Liver (tissue), 9 donors: ENCODE data around the gene DUSP7. TPM values are rescaled to one million over a fixed set of nuclear protein-coding genes. Genes with fewer than 3 reads are reported as not detected.

Source experiments
- DNase-seq: peaks from one replicate; pipeline ENCODE4 v3.0.0-alpha.2; 2017; ENCODE audit warnings: low spot score
- H3K27ac ChIP-seq, 2 donors: one replicate each; pipeline ENCODE4 v1.7.0; 2013; ENCODE audit warnings: inconsistent platforms in 2 of 2, low read length in 2 of 2, control low read depth in 1 of 2, low read depth in 1 of 2, mild to moderate bottlenecking in 1 of 2
- H3K27me3 ChIP-seq, 4 donors: one replicate each; pipeline versions ENCODE4 v1.6.1 to v1.7.0; 2013; ENCODE audit warnings: low read length in 3 of 4, inconsistent platforms in 1 of 4, mild to moderate bottlenecking in 1 of 4, moderate library complexity in 1 of 4; ENCODE audit not compliant: control insufficient read depth in 4 of 4, insufficient read depth in 4 of 4
- H3K36me3 ChIP-seq, 4 donors: one replicate each; pipeline versions ENCODE4 v1.6.1 to v1.7.0; 2013; ENCODE audit warnings: low read length in 3 of 4, mild to moderate bottlenecking in 3 of 4, low read depth in 1 of 4, moderate library complexity in 1 of 4; ENCODE audit not compliant: control insufficient read depth in 4 of 4, insufficient read depth in 3 of 4
- H3K4me1 ChIP-seq, 4 donors: one replicate each; pipeline versions ENCODE4 v1.6.1 to v1.7.0; 2013; ENCODE audit warnings: low read length in 3 of 4, mild to moderate bottlenecking in 3 of 4, moderate library complexity in 1 of 4; ENCODE audit not compliant: control insufficient read depth in 4 of 4, insufficient read depth in 4 of 4
- H3K4me3 ChIP-seq, 3 donors: one replicate each; pipeline versions ENCODE4 v1.6.1 to v1.7.0; 2013; ENCODE audit warnings: low read length in 3 of 3, control low read depth in 1 of 3, low read depth in 1 of 3, mild to moderate bottlenecking in 1 of 3
- H3K9ac ChIP-seq, 2 donors: one replicate each; pipeline ENCODE4 v1.7.0; 2013; ENCODE audit warnings: low read length in 2 of 2, mild to moderate bottlenecking in 2 of 2, moderate library complexity in 2 of 2, control low read depth in 1 of 2, low read depth in 1 of 2
- H3K9me3 ChIP-seq, 4 donors: one replicate each; pipeline versions ENCODE4 v1.6.1 to v1.7.0; 2013; ENCODE audit warnings: low read length in 3 of 4; ENCODE audit not compliant: control insufficient read depth in 4 of 4
- ATF3 ChIP-seq: IDR thresholded peaks from 2 replicates; pipeline ENCODE4 v1.6.1; 2016; ENCODE audit warnings: antibody characterized with exemption
- CTCF ChIP-seq: fragments of 150-350 bp; IDR thresholded peaks from 2 replicates; pipeline ENCODE4 v1.5.1; 2017; ENCODE audit warnings: improper control_type of control experiment, low read depth, low read length; ENCODE audit not compliant: missing input control
- EGR1 ChIP-seq, 2 donors: IDR thresholded peaks; 2 replicates each; pipeline ENCODE4 v1.6.1; 2016 to 2018; ENCODE audit warnings: antibody characterized with exemption in 2 of 2, low read depth in 2 of 2
- FOXA1 ChIP-seq: IDR thresholded peaks from 2 replicates; pipeline ENCODE4 v1.6.1; 2016; ENCODE audit warnings: antibody characterized with exemption
- FOXA2 ChIP-seq: IDR thresholded peaks from 2 replicates; pipeline ENCODE4 v1.6.1; 2016; ENCODE audit warnings: antibody characterized with exemption
- GABPA ChIP-seq, 2 donors: IDR thresholded peaks in 1 of 2; conservative IDR thresholded peaks in 1 of 2; 2 replicates each; pipeline ENCODE4 v1.6.1; 2016; ENCODE audit warnings: antibody characterized with exemption in 2 of 2, mild to moderate bottlenecking in 1 of 2, moderate library complexity in 1 of 2
- HNF4A ChIP-seq, 2 donors: conservative IDR thresholded peaks; 2 replicates each; pipeline ENCODE4 v1.6.1; 2016; ENCODE audit warnings: antibody characterized with exemption in 2 of 2, mild to moderate bottlenecking in 2 of 2
- HNF4G ChIP-seq: IDR thresholded peaks from 2 replicates; pipeline ENCODE4 v1.6.1; 2016; ENCODE audit warnings: antibody characterized with exemption
- MAX ChIP-seq: IDR thresholded peaks from 2 replicates; pipeline ENCODE4 v1.6.1; 2016; ENCODE audit warnings: antibody characterized with exemption
- NR2F2 ChIP-seq: IDR thresholded peaks from 2 replicates; pipeline ENCODE4 v1.6.1; 2016; ENCODE audit warnings: antibody characterized with exemption
- RAD21 ChIP-seq, 2 donors: IDR thresholded peaks; 2 replicates each; pipeline ENCODE4 v1.6.1; 2016; ENCODE audit warnings: antibody characterized with exemption in 2 of 2, mild to moderate bottlenecking in 2 of 2
- REST ChIP-seq: IDR thresholded peaks from 2 replicates; pipeline ENCODE4 v1.6.1; 2016; ENCODE audit warnings: antibody characterized with exemption, mild to moderate bottlenecking
- RXRA ChIP-seq, 2 donors: IDR thresholded peaks; 2 replicates each; pipeline ENCODE4 v1.6.1; 2017 to 2018; ENCODE audit warnings: antibody characterized with exemption in 2 of 2, mild to moderate bottlenecking in 1 of 2
- SP1 ChIP-seq: IDR thresholded peaks from 2 replicates; pipeline ENCODE4 v1.6.1; 2018; ENCODE audit warnings: antibody characterized with exemption, mild to moderate bottlenecking
- TAF1 ChIP-seq: conservative IDR thresholded peaks from 2 replicates; pipeline ENCODE4 v1.6.1; 2016; ENCODE audit warnings: antibody characterized with exemption, mild to moderate bottlenecking
- YY1 ChIP-seq: IDR thresholded peaks from 2 replicates; pipeline ENCODE4 v1.6.1; 2016; ENCODE audit warnings: antibody characterized with exemption, mild to moderate bottlenecking
- ZBTB33 ChIP-seq: IDR thresholded peaks from 2 replicates; pipeline ENCODE4 v1.6.1; 2016; ENCODE audit warnings: antibody characterized with exemption
- WGBS: extraction: QIAGEN DNeasy Blood & Tissue Kit; methylation state at CpG from one replicate; pipeline ENCODE4 v1.1.7; 2013; 5-methylcytosine and 5-hydroxymethylcytosine counted together
- polyA plus RNA-seq, 2 donors: library from polyadenylated mRNA; stranded (reverse) in 1 of 2; unstranded in 1 of 2; fragments of 200-250 nt in 1 of 2; fragments of >200 nt in 1 of 2; fragmentation: Nextera tagmentation in 1 of 2; extraction: Ambion mirVana in 1 of 2; gene quantifications; one replicate each; pipeline versions ENCODE4 v1.2.1 to v1.2.3, GENCODE V29; 2013 to 2015
- total RNA-seq, 2 donors: library from RNA; depleted of rRNA; stranded (reverse); fragments of >200 nt; gene quantifications; one replicate each; pipeline ENCODE4 v1.2.3, GENCODE V29; 2014
- donor health status: healthy.
- donor health status: healthy.
- donor health status: healthy.
- donor health status: healthy.
- donor health status: healthy.

Gene DUSP7
- total and polyA plus RNA-seq, 4 donors = 1.5 to 5.0 (median 3.7) TPM

- Histone ChIP-seq H3K4me1 (peaks cover 4 to 10% (median 7%) of the 10 kb centered on the region in 4 donors), H3K4me3 (no peak overlapping the region), H3K27me3 (no peaks in the 10 kb centered on the region), H3K9me3 (no peaks in the 10 kb centered on the region), H3K36me3 (no peaks in the 10 kb centered on the region), H3K9ac (no peak overlapping the region), H3K27ac (no peak overlapping the region)
- no peak for DNase-seq
- TF ChIP-seq YY1 (no peak), CTCF (no peak), ZBTB33 (no peak), NR2F2 (no peak), RXRA (IDR thresholded peaks at IDR 0.05) (no peak), SP1 (no peak), FOXA2 (no peak), GABPA (IDR thresholded peaks at IDR 0.05 in 1 of 2, conservative IDR thresholded peaks at IDR 0.05 in 1 of 2) (no peak), FOXA1 (no peak), MAX (no peak), HNF4A (conservative IDR thresholded peaks at IDR 0.05) (no peak), ATF3 (no peak), RAD21 (IDR thresholded peaks at IDR 0.05) (no peak), HNF4G (no peak), TAF1 (no peak), EGR1 (IDR thresholded peaks at IDR 0.05; ENCODE audit: low read depth in 2 of 2) (no peak), REST (no peak)
- WGBS = 88% methylated on average over 12 of the region's 12 CpGs
Observed at GRCh38 chr3:52090131-52090932, 34.0 kb upstream of the DUSP7 start.
